GM13977 (cell line): Measurements from ENCODE around the gene KLRF2.

Source experiments
- DNase-seq: peaks from one replicate; pipeline ENCODE4 v3.0.0; 2012; ENCODE audit warnings: low spot score
- in situ Hi-C: fragments of 300-500 bp; cut with MboI; formaldehyde crosslinking; loops from one replicate; pipeline ENCODE4 v1.12.0; 2022; ENCODE audit warnings: low sequenced_read_pairs, low pct_unique_long_range_greater_than_20kb, mixed read lengths, inconsistent platforms; ENCODE audit not compliant: unreplicated experiment
- TF ChIP-seq, protein P1 (sequence below): IDR thresholded peaks from 2 replicates; pipeline ENCODE4 v1.5.1; 2012; ENCODE audit warnings: mild to moderate bottlenecking, control low read depth; ENCODE audit not compliant: insufficient read depth; ENCODE audit errors: extremely low read depth, missing control alignments

The KLRF2 gene

DNA sequence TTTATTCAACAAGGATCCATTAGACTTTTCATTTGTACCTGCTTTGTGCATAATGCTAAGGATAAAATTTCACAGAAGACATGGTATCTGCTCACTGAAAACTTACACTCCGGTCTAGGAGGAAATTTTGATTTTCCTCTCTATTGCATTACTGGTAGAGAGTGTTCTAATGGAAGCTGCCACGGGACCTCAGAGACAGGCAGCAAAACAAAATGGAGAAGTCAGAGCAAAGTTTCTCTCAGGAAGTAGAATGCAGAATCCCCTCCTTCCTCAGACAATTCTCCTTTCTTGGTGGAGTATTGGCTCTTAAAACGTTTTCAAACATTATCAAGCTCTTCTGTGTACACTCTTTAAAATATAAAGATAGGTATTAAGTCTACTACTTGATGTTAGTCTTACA, 24.4 kb upstream of the KLRF2 start:
- in situ Hi-C loops, result no loop called here
- TF ChIP-seq, protein P1, sequence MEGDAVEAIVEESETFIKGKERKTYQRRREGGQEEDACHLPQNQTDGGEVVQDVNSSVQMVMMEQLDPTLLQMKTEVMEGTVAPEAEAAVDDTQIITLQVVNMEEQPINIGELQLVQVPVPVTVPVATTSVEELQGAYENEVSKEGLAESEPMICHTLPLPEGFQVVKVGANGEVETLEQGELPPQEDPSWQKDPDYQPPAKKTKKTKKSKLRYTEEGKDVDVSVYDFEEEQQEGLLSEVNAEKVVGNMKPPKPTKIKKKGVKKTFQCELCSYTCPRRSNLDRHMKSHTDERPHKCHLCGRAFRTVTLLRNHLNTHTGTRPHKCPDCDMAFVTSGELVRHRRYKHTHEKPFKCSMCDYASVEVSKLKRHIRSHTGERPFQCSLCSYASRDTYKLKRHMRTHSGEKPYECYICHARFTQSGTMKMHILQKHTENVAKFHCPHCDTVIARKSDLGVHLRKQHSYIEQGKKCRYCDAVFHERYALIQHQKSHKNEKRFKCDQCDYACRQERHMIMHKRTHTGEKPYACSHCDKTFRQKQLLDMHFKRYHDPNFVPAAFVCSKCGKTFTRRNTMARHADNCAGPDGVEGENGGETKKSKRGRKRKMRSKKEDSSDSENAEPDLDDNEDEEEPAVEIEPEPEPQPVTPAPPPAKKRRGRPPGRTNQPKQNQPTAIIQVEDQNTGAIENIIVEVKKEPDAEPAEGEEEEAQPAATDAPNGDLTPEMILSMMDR, result no peak
- DNase-seq, result no peak

DNA sequence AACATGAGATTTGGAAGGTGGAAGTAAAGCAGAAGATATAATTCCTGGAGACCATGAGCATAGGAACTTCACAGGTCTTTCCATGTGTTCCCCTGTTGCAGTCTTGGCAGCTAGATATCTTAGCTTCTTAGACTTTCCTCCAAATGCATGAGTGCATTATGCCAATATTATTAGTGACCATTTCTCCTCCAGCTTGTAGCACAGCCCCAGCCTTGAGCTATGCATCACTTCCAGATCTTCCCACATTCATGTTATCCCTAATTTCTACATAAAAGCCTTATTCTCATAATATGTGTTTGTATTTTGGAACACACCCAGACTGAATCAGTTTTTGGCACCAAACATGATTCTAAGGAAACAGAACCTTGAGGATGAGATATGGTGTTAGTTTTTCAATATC, 23.2 kb upstream of the KLRF2 start:
- in situ Hi-C loops, result no loop called here
- TF ChIP-seq, protein P1, result no peak
- no peak for DNase-seq

DNA sequence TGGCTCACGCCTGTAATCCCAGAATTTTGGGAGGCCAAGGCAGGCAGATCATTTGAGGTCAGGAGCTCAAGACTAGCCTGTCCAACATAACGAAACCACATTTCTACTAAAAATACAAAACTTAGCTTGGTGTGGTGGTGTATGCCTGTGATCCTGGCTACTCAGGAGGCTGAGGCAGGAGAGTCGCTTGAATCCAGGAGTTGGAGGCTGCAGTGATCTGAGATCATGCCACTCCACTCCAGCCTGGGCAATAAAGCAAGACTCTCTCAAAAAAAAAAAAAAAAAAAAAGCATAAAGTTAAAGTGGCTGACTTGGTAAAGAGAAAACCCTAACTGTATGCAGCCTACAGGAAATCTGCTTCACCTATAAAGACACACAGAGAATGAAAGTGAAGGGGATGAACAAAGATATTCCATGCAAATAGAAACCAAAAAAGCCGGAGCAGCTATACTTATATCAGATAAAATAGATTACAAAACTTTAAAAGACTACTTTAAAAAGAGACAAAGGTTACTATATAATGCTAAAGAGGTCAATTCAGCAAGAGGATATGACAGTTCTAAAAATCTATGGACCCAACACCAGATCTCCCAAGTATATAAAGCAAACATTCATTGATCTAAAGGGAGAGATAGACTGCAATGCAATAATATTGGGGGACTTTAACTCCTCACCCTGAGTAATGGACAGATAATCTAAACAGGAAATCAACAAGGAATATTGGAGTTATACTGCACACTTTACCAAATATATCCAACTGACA, 16.2 kb upstream of the KLRF2 start:
- TF ChIP-seq, protein P1, result no peak
- in situ Hi-C loops, result no loop called here
- no peak for DNase-seq

DNA sequence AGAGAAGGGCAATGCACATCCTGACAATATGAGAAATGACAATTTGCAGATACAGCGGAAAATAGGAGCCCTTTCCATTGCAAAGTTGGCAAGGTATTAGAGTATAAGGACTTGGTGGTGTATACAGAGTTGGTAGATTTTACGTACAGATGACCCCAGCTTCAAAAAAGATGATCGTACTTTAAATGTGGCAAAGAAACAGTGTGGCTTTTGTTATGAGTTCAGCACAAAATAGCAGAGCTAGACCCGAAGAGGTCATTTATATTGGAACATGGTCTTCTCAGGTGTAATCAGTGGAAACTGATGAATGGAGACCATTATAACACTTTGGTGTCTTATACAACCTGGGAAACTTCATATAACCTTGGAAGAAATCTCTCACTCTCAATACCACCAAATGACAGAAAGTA, 14.4 kb upstream of the KLRF2 start:
- DNase-seq, result no peak
- TF ChIP-seq, protein P1, result no peak
- in situ Hi-C loops, result no loop called here

DNA sequence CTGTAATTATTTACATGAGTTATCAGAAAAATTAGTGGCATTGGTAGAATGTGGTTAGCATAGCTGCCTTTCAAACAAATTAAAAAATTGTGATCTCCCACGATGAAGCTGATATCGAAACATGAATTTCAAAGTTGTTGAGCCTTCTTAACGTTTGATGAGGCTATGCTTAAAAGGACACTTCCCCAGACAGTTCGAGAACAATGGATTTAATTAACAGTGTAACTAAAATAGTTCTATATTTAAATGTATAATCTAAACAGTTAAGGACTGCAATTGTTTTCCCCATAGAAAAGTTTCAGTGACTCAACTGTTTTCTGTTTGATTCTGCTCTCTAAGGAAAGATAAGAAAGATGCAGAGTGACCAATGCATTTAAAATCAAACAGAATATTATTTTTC, 13.8 kb upstream of the KLRF2 start:
- in situ Hi-C loops, result no loop called here
- DNase-seq, result no peak
- TF ChIP-seq, protein P1, result no peak

DNA sequence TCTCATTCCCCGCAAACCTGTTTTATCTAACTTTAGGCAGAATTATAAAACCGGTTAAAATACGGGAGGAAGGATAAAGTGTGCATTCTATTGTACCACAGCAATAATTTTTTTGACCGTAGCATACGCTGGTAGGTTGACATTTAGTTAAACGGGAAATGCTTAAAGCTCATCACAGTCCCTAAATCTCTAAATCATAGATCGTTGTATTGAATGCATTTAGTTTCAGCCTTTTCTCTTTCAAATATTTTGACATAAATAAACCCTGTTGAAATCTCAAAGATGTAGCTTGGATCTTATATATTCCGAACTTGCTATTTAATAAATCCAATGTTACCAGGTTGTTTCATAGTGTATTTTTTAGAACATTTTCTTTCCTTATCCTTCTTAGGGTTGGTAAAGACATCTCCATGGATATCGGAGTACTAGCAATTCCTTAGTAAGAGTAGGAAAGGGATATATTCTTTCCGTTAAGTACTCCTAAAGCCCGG, 12.9 kb upstream of the KLRF2 start:
- in situ Hi-C loops, result no loop called here
- DNase-seq, result no peak
- TF ChIP-seq, protein P1, result no peak

DNA sequence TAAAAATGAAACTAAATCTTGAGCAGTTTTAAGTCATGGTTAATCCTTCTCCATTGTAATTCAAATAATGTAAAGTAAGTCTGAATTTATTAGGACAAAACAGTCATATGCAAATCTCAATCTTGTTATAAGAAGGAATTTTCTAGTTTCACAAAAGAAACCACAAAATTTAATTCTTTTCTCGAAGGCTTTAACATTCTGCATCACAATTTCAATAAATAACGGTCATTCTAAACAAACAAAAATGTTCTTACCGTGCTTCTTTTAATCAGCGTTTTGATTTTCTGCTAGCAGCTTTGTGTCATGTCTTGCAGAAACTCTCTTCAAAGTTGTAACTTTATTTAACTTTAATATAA, 12.4 kb upstream of the KLRF2 start:
- no peak for DNase-seq
- TF ChIP-seq, protein P1, result no peak
- in situ Hi-C loops, result no loop called here
